Stimulated activated CD8-positive, alpha-beta memory T cell treated with anti-CD3 and anti-CD28 coated beads, Interleukin-4, amount 100 ng/mL, for 24 hours (primary cell): ENCODE results near the gene SLC4A7.
"Not testable (repeated sequence)": the region's sequence is repeated elsewhere in the genome, so short reads cannot be mapped to it uniquely, and the experiment has no call there.

Experiments
- DNase-seq: peaks from one replicate; pipeline ENCODE4 v3.0.0-alpha.2; 2020; ENCODE audit warnings: low read depth

Gene SLC4A7

GRCh38 chr3:27484015-27484844 is at the start of gene SLC4A7:
Gene SLC4A7, minus strand, starts transcription at chr3:27484384. Its CDS starts 258 bp downstream, at chr3:27484126.
- peak; percentile 99 for DNase-seq

- DNase-seq: no peak
Measured at GRCh38 chr3:27533261-27533607, 49.0 kb upstream of the SLC4A7 start.

GRCh38 chr3:27532426-27533260 is 48.5 kb upstream of the SLC4A7 start:
- no peak for DNase-seq

- not testable (repeated sequence) for DNase-seq
Measured at GRCh38 chr3:27531193-27531751, 47.1 kb upstream of the SLC4A7 start.

- no peak for DNase-seq
Measured at GRCh38 chr3:27528791-27529190, 44.6 kb upstream of the SLC4A7 start.

GRCh38 chr3:27526614-27527315 is 42.6 kb upstream of the SLC4A7 start:
- no peak for DNase-seq

- no peak for DNase-seq
Measured at GRCh38 chr3:27521872-27522265, 37.7 kb upstream of the SLC4A7 start.

GRCh38 chr3:27521179-27521871 is 37.1 kb upstream of the SLC4A7 start:
- DNase-seq: no peak

- DNase-seq: no peak
Measured at GRCh38 chr3:27511724-27512422, 27.7 kb upstream of the SLC4A7 start.

GRCh38 chr3:27509376-27509775 is 25.2 kb upstream of the SLC4A7 start:
- no peak for DNase-seq

- DNase-seq: no peak
Measured at GRCh38 chr3:27508424-27508823, 24.2 kb upstream of the SLC4A7 start.

GRCh38 chr3:27507515-27508266 is 23.5 kb upstream of the SLC4A7 start:
- no peak for DNase-seq

GRCh38 chr3:27507111-27507510 is 22.9 kb upstream of the SLC4A7 start:
- DNase-seq: no peak

- DNase-seq: no peak
Measured at GRCh38 chr3:27504749-27505148, 20.6 kb upstream of the SLC4A7 start.

- no peak for DNase-seq
Measured at GRCh38 chr3:27503526-27503925, 19.3 kb upstream of the SLC4A7 start.

GRCh38 chr3:27501759-27502158 is 17.6 kb upstream of the SLC4A7 start:
- DNase-seq: no peak

GRCh38 chr3:27500986-27501385 is 16.8 kb upstream of the SLC4A7 start:
- DNase-seq: no peak

GRCh38 chr3:27500035-27500434 is 15.9 kb upstream of the SLC4A7 start:
- DNase-seq: no peak

GRCh38 chr3:27494784-27495183 is 10.6 kb upstream of the SLC4A7 start:
- no peak for DNase-seq

- DNase-seq: no peak
Measured at GRCh38 chr3:27488821-27489220, 4.6 kb upstream of the SLC4A7 start.
